Muscle layer of duodenum (tissue), 2 donors: ENCODE measurements around the gene SNX10.

ENCODE experiments used
- H3K27ac ChIP-seq: one replicate; pipeline ENCODE4 v1.7.0; 2013; ENCODE audit warnings: mild to moderate bottlenecking, low read length
- H3K27me3 ChIP-seq: one replicate; pipeline ENCODE4 v1.7.0; 2013; ENCODE audit warnings: low read depth, mild to moderate bottlenecking, control low read depth, low read length
- H3K36me3 ChIP-seq, 2 donors: one replicate each; pipeline ENCODE4 v1.7.0; 2013; ENCODE audit warnings: low read length in 2 of 2, control low read depth in 1 of 2, mild to moderate bottlenecking in 1 of 2; ENCODE audit not compliant: insufficient read depth in 2 of 2, control insufficient read depth in 1 of 2
- H3K4me1 ChIP-seq, 2 donors: one replicate each; pipeline ENCODE4 v1.7.0; 2013; ENCODE audit warnings: low read length in 2 of 2, mild to moderate bottlenecking in 2 of 2, control low read depth in 1 of 2, moderate library complexity in 1 of 2; ENCODE audit not compliant: insufficient read depth in 2 of 2, control insufficient read depth in 1 of 2
- H3K4me3 ChIP-seq, 2 donors: one replicate each; pipeline ENCODE4 v1.7.0; 2013; ENCODE audit warnings: low read length in 2 of 2, low read depth in 1 of 2, mild to moderate bottlenecking in 1 of 2
- H3K9me3 ChIP-seq, 2 donors: one replicate each; pipeline ENCODE4 v1.7.0; 2013; ENCODE audit warnings: low read length in 2 of 2, control low read depth in 1 of 2, mild to moderate bottlenecking in 1 of 2; ENCODE audit not compliant: control insufficient read depth in 1 of 2
- donor health status: healthy.

Gene SNX10

GRCh38 chr7:26340476-26341018 is 48.9 kb downstream of the SNX10 start:
- no peaks in the 10 kb centered on the region for H3K4me1 ChIP-seq
- no peaks in the 10 kb centered on the region for H3K9me3 ChIP-seq
- no peak overlapping the region for H3K4me3 ChIP-seq
- H3K36me3 ChIP-seq, result no peaks in the 10 kb centered on the region
- no peak overlapping the region for H3K27ac ChIP-seq
- H3K27me3 ChIP-seq, result no peaks in the 10 kb centered on the region

- no peak overlapping the region for H3K4me3 ChIP-seq
- H3K27ac ChIP-seq, result no peak overlapping the region
- no peaks in the 10 kb centered on the region for H3K27me3 ChIP-seq
- H3K36me3 ChIP-seq, result no peaks in the 10 kb centered on the region
- H3K4me1 ChIP-seq, result no peaks in the 10 kb centered on the region
- H3K9me3 ChIP-seq, result no peaks in the 10 kb centered on the region
Observed at GRCh38 chr7:26343320-26343832, 51.7 kb downstream of the SNX10 start.

- H3K27me3 ChIP-seq, result no peaks in the 10 kb centered on the region
- no peaks in the 10 kb centered on the region for H3K4me1 ChIP-seq
- no peak overlapping the region for H3K4me3 ChIP-seq
- H3K9me3 ChIP-seq, result no peaks in the 10 kb centered on the region
- no peaks in the 10 kb centered on the region for H3K36me3 ChIP-seq
- no peak overlapping the region for H3K27ac ChIP-seq
Observed at GRCh38 chr7:26343837-26344236, 52.2 kb downstream of the SNX10 start.

GRCh38 chr7:26345202-26345601 is 53.5 kb downstream of the SNX10 start:
- H3K4me3 ChIP-seq, result no peak overlapping the region
- H3K4me1 ChIP-seq, result no peaks in the 10 kb centered on the region
- H3K27me3 ChIP-seq, result no peaks in the 10 kb centered on the region
- no peaks in the 10 kb centered on the region for H3K9me3 ChIP-seq
- no peak overlapping the region for H3K27ac ChIP-seq
- H3K36me3 ChIP-seq, result no peaks in the 10 kb centered on the region

- H3K4me1 ChIP-seq, result no peaks in the 10 kb centered on the region
- no peaks in the 10 kb centered on the region for H3K9me3 ChIP-seq
- no peaks in the 10 kb centered on the region for H3K27me3 ChIP-seq
- H3K27ac ChIP-seq, result no peak overlapping the region
- H3K4me3 ChIP-seq, result no peak overlapping the region
- no peaks in the 10 kb centered on the region for H3K36me3 ChIP-seq
Observed at GRCh38 chr7:26345837-26346236, 54.2 kb downstream of the SNX10 start.

GRCh38 chr7:26346611-26347203 is 55.0 kb downstream of the SNX10 start:
- Histone ChIP-seq H3K36me3 (no peaks in the 10 kb centered on the region), H3K9me3 (no peaks in the 10 kb centered on the region), H3K4me3 (no peak overlapping the region), H3K4me1 (no peaks in the 10 kb centered on the region), H3K27ac (no peak overlapping the region), H3K27me3 (no peaks in the 10 kb centered on the region)

- no peak overlapping the region for H3K27ac ChIP-seq
- no peaks in the 10 kb centered on the region for H3K4me1 ChIP-seq
- no peak overlapping the region for H3K4me3 ChIP-seq
- no peaks in the 10 kb centered on the region for H3K27me3 ChIP-seq
- H3K9me3 ChIP-seq, result no peaks in the 10 kb centered on the region
- no peaks in the 10 kb centered on the region for H3K36me3 ChIP-seq
Observed at GRCh38 chr7:26348234-26348851, 56.7 kb downstream of the SNX10 start.

- Histone ChIP-seq H3K27me3 (no peaks in the 10 kb centered on the region), H3K4me1 (no peaks in the 10 kb centered on the region), H3K27ac (no peak overlapping the region), H3K36me3 (no peaks in the 10 kb centered on the region), H3K4me3 (no peak overlapping the region), H3K9me3 (no peaks in the 10 kb centered on the region)
Observed at GRCh38 chr7:26349005-26349915, 57.6 kb downstream of the SNX10 start.

- Histone ChIP-seq H3K27me3 (no peaks in the 10 kb centered on the region), H3K4me1 (no peaks in the 10 kb centered on the region), H3K4me3 (no peak overlapping the region), H3K27ac (no peak overlapping the region), H3K9me3 (no peaks in the 10 kb centered on the region), H3K36me3 (no peaks in the 10 kb centered on the region)
Observed at GRCh38 chr7:26351171-26351570, 59.5 kb downstream of the SNX10 start.

- H3K9me3 ChIP-seq, result no peaks in the 10 kb centered on the region
- H3K4me3 ChIP-seq, result no peak overlapping the region
- H3K4me1 ChIP-seq, result no peaks in the 10 kb centered on the region
- no peaks in the 10 kb centered on the region for H3K27me3 ChIP-seq
- no peak overlapping the region for H3K27ac ChIP-seq
- H3K36me3 ChIP-seq, result no peaks in the 10 kb centered on the region
Observed at GRCh38 chr7:26356229-26356628, 64.6 kb downstream of the SNX10 start.
